Ramos (cell line): ENCODE results near the gene KITLG.

ENCODE experiments used
- in situ Hi-C: fragments of 300-500 bp; cut with MboI; formaldehyde crosslinking; loops from one replicate; pipeline ENCODE4 v1.14.3; 2022; ENCODE audit warnings: low sequenced_read_pairs; ENCODE audit not compliant: unreplicated experiment

The KITLG gene

DNA sequence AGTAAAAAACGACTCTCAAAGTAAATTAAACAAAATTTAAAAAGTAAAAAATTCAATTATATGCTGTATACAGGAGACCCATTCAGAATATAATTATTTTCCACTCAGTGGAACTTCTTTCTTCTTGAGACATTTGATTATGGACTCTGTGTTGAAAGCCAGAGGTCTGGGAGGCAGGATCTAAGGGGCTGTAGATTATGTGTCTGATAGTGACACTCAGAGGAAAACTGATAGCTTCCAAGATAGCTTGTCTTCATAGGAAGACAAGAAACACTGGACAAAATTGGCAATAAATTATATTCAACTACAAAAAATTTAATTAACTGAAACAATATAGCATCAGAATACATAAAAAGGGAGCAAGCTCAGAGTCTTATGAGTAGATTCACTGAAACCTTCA lies 135.8 kb downstream of the KITLG start:
- in situ Hi-C loops, result no loop called here
